Epithelial cell of esophagus (primary cell): ENCODE data around the gene SLC19A1.
A peak's percentile ranks its signal among the peaks of the same experiment; 100 is the strongest.

Source experiments
- DNase-seq: peaks from one replicate; pipeline ENCODE4 v3.0.0; 2010; ENCODE audit warnings: low read depth
- H3K4me3 ChIP-seq: 2 replicates; pipeline ENCODE4 v1.5.1; 2011; ENCODE audit warnings: mild to moderate bottlenecking, low read length, control low read depth
- CTCF ChIP-seq: IDR thresholded peaks from 2 replicates; pipeline ENCODE4 v1.5.1; 2011; ENCODE audit warnings: low read depth, mild to moderate bottlenecking, low read length, control low read depth, inconsistent platforms; ENCODE audit not compliant: insufficient read depth; ENCODE audit errors: missing control alignments

The SLC19A1 gene

GRCh38 chr21:45542242-45542666, at the start of gene SLC19A1:
TSS of gene SLC19A1 (minus strand) at chr21:45542440. CDS start at chr21:45537959, 4,481 bp downstream.
- peak within 1 kb of the TSS; percentile 44 for H3K4me3 ChIP-seq
- no peak for TF ChIP-seq CTCF
- DNase-seq, result peak; percentile 68

GRCh38 chr21:45591619-45592207, 49.5 kb upstream of the SLC19A1 start:
- no peak overlapping the region for H3K4me3 ChIP-seq
- no peak for DNase-seq
- no peak for TF ChIP-seq CTCF

GRCh38 chr21:45590726-45591618, 48.7 kb upstream of the SLC19A1 start:
- TF ChIP-seq CTCF, result no peak
- DNase-seq, result no peak
- no peak overlapping the region for H3K4me3 ChIP-seq

DNA sequence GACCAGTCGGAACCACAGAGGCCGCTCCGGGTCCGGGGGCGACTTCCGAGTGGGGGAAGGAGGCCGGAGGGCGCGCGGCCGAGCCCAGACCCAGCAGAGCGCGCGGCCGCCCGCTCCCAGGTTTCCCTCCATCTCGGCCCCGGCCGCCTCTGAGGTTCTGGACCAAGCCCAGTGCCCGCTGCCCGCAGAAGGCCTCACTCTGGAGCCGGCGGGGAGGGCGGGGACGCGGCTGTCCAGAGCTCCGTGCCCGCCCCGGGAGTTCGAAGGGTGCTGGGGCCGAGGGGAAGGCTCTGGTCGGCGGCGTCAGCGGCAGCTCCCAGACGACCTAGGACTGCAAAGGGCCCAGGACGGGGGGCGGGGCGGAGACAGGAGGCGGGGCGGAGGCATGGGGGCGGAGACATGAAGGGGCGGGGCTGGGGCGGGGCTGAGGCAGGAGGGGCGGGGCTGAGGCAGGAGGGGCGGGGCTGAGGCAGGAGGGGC, 48.0 kb upstream of the SLC19A1 start:
- no peak overlapping the region for H3K4me3 ChIP-seq
- no peak for TF ChIP-seq CTCF
- peak; percentile 35 for DNase-seq

DNA sequence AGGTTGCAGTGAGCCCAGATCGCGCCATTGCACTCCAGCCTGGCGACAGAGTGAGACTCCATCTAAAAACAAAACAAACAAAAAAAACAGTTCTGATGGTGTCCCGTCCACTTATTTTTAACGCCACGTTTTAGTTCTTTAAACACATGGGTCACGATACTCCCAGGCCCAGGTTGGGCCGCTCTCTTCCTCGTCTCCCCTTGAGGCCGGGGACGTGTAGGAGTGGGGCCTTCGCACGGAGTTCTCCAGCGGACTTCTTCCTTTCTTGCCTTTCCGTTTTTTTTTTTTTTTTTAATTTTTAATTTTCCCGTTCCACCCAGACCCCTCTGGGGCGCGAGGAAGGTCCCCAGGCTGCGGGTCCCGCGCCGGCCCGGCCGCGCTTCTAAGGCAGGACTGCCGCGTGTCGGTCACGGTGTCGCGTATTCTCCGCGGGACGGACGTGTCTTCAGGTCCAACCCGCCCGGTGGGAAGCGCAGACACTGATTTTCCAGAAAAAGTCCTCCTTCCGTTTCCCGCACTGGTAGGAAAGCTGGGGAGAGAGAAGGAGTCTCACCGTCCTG, 47.5 kb upstream of the SLC19A1 start:
- no peak for TF ChIP-seq CTCF
- DNase-seq, result no peak
- H3K4me3 ChIP-seq, result no peak overlapping the region

- H3K4me3 ChIP-seq, result no peak overlapping the region
- TF ChIP-seq CTCF, result no peak
- no peak for DNase-seq
These were observed 46.7 kb upstream of the SLC19A1 start for GRCh38 chr21:45588871-45589491.
